ENCODE results near the gene TECPR2.

Gene TECPR2

DNA sequence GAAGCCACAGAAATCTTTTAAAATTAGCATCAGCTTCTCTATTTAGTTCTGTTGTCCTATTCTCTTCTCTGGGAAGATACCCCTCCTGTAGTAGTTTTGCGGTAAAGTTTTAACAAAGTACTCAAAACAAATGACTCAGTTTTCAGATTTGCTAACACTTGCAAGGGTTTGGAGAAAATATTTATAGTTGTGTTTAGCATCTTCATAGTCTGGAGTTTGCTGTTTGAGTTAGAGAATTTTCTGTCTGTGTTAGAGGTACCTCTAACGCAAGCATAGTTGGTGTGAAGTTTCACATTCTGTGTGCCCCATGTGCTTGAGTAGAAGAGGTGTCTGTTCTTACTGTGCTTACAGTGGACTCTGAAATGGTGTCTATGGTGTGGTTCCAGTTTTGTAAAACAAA is 110.8 kb downstream of the TECPR2 start:
- no peak for ATAC-seq
- TF ChIP-seq TOX (CRISPR knock-in tag; IDR thresholded peaks at IDR 0.05; ENCODE audit: borderline replicate concordance), result no peak

DNA sequence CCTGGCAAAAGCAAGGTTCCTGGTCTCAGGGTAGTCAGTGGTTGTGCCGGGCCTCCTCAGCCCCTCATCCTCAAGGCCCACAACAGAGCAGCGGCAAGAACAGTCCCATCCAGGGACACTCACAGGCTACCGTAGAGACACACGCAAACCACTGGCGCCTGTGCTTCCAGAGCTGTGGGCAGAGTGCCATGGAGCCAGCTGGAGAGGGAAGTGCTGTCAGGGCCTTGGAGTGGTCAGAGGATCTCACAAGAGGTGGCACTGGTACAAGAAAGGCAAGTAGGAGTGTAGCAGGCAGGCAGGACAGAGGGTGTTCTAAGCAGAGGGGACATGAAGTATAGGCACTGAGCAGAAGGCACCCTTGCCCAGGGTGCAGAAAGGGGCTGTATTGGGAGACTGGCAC is 112.2 kb downstream of the TECPR2 start:
- peak; percentile 42; the same call in 1 of the 3 replicates for ATAC-seq
- TF ChIP-seq ZNF8 (CRISPR knock-in tag; IDR thresholded peaks at IDR 0.05), result no peak
- no peak for TF ChIP-seq ZNF565 (CRISPR knock-in tag; conservative IDR thresholded peaks at IDR 0.05; ENCODE audit: low read depth)
- TF ChIP-seq ARNTL (CRISPR knock-in tag; IDR thresholded peaks at IDR 0.05; ENCODE audit: borderline replicate concordance, low read depth), result no peak
- no peak for TF ChIP-seq SNAI2 (CRISPR knock-in tag; IDR thresholded peaks at IDR 0.05)
- TF ChIP-seq, protein P1, sequence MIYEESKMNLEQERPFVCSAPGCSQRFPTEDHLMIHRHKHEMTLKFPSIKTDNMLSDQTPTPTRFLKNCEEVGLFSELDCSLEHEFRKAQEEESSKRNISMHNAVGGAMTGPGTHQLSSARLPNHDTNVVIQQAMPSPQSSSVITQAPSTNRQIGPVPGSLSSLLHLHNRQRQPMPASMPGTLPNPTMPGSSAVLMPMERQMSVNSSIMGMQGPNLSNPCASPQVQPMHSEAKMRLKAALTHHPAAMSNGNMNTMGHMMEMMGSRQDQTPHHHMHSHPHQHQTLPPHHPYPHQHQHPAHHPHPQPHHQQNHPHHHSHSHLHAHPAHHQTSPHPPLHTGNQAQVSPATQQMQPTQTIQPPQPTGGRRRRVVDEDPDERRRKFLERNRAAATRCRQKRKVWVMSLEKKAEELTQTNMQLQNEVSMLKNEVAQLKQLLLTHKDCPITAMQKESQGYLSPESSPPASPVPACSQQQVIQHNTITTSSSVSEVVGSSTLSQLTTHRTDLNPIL (CRISPR knock-in tag; IDR thresholded peaks at IDR 0.05; ENCODE audit: low read depth), result no peak
- TF ChIP-seq, protein P2, sequence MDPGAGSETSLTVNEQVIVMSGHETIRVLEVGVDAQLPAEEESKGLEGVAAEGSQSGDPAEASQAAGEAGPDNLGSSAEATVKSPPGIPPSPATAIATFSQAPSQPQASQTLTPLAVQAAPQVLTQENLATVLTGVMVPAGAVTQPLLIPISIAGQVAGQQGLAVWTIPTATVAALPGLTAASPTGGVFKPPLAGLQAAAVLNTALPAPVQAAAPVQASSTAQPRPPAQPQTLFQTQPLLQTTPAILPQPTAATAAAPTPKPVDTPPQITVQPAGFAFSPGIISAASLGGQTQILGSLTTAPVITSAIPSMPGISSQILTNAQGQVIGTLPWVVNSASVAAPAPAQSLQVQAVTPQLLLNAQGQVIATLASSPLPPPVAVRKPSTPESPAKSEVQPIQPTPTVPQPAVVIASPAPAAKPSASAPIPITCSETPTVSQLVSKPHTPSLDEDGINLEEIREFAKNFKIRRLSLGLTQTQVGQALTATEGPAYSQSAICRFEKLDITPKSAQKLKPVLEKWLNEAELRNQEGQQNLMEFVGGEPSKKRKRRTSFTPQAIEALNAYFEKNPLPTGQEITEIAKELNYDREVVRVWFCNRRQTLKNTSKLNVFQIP (CRISPR knock-in tag; IDR thresholded peaks at IDR 0.05; ENCODE audit: borderline replicate concordance, low read depth), result no peak

DNA sequence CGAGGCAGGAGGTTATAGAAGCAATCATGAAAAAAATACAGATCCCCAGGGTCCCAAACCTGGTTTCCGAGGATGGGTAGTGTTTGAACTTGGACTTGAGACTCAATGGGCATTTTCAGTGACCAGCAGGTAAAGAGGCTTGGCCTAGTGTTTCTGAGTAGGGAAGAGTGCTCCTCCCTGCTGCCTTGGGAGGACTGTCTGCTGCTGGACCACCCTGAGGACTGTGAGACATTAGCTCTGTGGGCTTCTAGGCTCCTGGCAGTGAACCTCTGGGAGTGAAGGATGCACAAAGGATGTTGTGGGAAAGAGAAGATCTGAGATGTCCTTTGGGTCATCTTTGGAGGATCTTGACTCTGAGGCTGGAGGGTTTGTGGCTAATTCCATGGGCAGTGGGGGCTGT is 116.4 kb downstream of the TECPR2 start:
- TF ChIP-seq ESRRG (CRISPR knock-in tag; IDR thresholded peaks at IDR 0.05), result no peak
- TF ChIP-seq, protein P3, sequence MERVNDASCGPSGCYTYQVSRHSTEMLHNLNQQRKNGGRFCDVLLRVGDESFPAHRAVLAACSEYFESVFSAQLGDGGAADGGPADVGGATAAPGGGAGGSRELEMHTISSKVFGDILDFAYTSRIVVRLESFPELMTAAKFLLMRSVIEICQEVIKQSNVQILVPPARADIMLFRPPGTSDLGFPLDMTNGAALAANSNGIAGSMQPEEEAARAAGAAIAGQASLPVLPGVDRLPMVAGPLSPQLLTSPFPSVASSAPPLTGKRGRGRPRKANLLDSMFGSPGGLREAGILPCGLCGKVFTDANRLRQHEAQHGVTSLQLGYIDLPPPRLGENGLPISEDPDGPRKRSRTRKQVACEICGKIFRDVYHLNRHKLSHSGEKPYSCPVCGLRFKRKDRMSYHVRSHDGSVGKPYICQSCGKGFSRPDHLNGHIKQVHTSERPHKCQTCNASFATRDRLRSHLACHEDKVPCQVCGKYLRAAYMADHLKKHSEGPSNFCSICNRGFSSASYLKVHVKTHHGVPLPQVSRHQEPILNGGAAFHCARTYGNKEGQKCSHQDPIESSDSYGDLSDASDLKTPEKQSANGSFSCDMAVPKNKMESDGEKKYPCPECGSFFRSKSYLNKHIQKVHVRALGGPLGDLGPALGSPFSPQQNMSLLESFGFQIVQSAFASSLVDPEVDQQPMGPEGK (CRISPR knock-in tag; IDR thresholded peaks at IDR 0.05; ENCODE audit: borderline replicate concordance), result no peak
- no peak for TF ChIP-seq SNAI2 (CRISPR knock-in tag; IDR thresholded peaks at IDR 0.05)
- TF ChIP-seq TOX (CRISPR knock-in tag; IDR thresholded peaks at IDR 0.05; ENCODE audit: borderline replicate concordance), result no peak
- no peak for TF ChIP-seq ZFP3 (CRISPR knock-in tag; IDR thresholded peaks at IDR 0.05)
- TF ChIP-seq, protein P4, sequence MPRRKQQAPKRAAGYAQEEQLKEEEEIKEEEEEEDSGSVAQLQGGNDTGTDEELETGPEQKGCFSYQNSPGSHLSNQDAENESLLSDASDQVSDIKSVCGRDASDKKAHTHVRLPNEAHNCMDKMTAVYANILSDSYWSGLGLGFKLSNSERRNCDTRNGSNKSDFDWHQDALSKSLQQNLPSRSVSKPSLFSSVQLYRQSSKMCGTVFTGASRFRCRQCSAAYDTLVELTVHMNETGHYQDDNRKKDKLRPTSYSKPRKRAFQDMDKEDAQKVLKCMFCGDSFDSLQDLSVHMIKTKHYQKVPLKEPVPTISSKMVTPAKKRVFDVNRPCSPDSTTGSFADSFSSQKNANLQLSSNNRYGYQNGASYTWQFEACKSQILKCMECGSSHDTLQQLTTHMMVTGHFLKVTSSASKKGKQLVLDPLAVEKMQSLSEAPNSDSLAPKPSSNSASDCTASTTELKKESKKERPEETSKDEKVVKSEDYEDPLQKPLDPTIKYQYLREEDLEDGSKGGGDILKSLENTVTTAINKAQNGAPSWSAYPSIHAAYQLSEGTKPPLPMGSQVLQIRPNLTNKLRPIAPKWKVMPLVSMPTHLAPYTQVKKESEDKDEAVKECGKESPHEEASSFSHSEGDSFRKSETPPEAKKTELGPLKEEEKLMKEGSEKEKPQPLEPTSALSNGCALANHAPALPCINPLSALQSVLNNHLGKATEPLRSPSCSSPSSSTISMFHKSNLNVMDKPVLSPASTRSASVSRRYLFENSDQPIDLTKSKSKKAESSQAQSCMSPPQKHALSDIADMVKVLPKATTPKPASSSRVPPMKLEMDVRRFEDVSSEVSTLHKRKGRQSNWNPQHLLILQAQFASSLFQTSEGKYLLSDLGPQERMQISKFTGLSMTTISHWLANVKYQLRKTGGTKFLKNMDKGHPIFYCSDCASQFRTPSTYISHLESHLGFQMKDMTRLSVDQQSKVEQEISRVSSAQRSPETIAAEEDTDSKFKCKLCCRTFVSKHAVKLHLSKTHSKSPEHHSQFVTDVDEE (CRISPR knock-in tag; IDR thresholded peaks at IDR 0.05), result no peak
- no peak for TF ChIP-seq ZFP30 (CRISPR knock-in tag; IDR thresholded peaks at IDR 0.05)
- TF ChIP-seq ARNTL (CRISPR knock-in tag; IDR thresholded peaks at IDR 0.05; ENCODE audit: borderline replicate concordance, low read depth), result no peak
- no peak for TF ChIP-seq GLIS3 (CRISPR knock-in tag; IDR thresholded peaks at IDR 0.05)
- TF ChIP-seq OSR1 (CRISPR knock-in tag; IDR thresholded peaks at IDR 0.05), result no peak
- TF ChIP-seq TCF4 (CRISPR knock-in tag; IDR thresholded peaks at IDR 0.05; ENCODE audit: borderline replicate concordance), result no peak
- TF ChIP-seq RARB (CRISPR knock-in tag; IDR thresholded peaks at IDR 0.05), result no peak
- TF ChIP-seq BACH2 (CRISPR knock-in tag; IDR thresholded peaks at IDR 0.05; ENCODE audit: borderline replicate concordance), result no peak
- TF ChIP-seq ZNF565 (CRISPR knock-in tag; conservative IDR thresholded peaks at IDR 0.05; ENCODE audit: low read depth), result no peak
- no peak for TF ChIP-seq ZNF70 (CRISPR knock-in tag; IDR thresholded peaks at IDR 0.05)
- TF ChIP-seq, protein P1 (CRISPR knock-in tag; IDR thresholded peaks at IDR 0.05; ENCODE audit: low read depth), result no peak
- no peak for TF ChIP-seq CSDC2 (CRISPR knock-in tag; IDR thresholded peaks at IDR 0.05)
- no peak for TF ChIP-seq PPARA (CRISPR knock-in tag; IDR thresholded peaks at IDR 0.05; ENCODE audit: borderline replicate concordance)
- TF ChIP-seq, protein P5, sequence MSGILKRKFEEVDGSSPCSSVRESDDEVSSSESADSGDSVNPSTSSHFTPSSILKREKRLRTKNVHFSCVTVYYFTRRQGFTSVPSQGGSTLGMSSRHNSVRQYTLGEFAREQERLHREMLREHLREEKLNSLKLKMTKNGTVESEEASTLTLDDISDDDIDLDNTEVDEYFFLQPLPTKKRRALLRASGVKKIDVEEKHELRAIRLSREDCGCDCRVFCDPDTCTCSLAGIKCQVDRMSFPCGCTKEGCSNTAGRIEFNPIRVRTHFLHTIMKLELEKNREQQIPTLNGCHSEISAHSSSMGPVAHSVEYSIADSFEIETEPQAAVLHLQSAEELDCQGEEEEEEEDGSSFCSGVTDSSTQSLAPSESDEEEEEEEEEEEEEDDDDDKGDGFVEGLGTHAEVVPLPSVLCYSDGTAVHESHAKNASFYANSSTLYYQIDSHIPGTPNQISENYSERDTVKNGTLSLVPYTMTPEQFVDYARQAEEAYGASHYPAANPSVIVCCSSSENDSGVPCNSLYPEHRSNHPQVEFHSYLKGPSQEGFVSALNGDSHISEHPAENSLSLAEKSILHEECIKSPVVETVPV (CRISPR knock-in tag; IDR thresholded peaks at IDR 0.05), result no peak
- TF ChIP-seq ISL1 (CRISPR knock-in tag; IDR thresholded peaks at IDR 0.05), result no peak
- ATAC-seq, result no peak

Data from SK-N-SH treated with all-trans-retinoic acid at 6 μM for 48 hours (cell line).